IMR-90 (cell line): ENCODE data around the gene DSE. TPM values are rescaled to one million over a fixed set of nuclear protein-coding genes. Genes with fewer than 3 reads are reported as not detected.

ENCODE experiments used
- ATAC-seq: fragments of 200-7000 bp; cut with Tn5 transposase; 2 replicates; pipeline ENCODE4 v1.9.1; 2020; ENCODE audit warnings: low read depth, mild to moderate bottlenecking, moderate library complexity
- BruUV-seq: library from RNA; stranded (reverse); fragments of 400-500 nt; replicated peaks from 2 replicates; lab custom pipeline; 2021; lab: Mats Ljungman, UMichigan
- CTCF ChIA-PET: fragments of 300-600 bp; formaldehyde crosslinking; extraction: SDS; loops from one replicate; lab custom pipeline; 2021; ENCODE audit warnings: antibody characterized with exemption; lab: Yijun Ruan, JAX
- POLR2A ChIA-PET: fragments of 300-600 bp; sonication (Branson Sonifier 250); formaldehyde crosslinking; loops from one replicate; lab custom pipeline; 2022; ENCODE audit warnings: antibody characterized with exemption; ENCODE audit not compliant: unreplicated experiment; lab: Charles Lee
- DNase-seq: peaks from one replicate; pipeline ENCODE4 v3.0.0; 2013
- H2AFZ ChIP-seq: replicated peaks from 2 replicates; pipeline ENCODE3; 2013; ENCODE audit warnings: low read length, mild to moderate bottlenecking; ENCODE audit not compliant: poor library complexity
- H2AK5ac ChIP-seq: 2 replicates; pipeline ENCODE4 v1.6.1; 2013; ENCODE audit warnings: low read depth, low read length, inconsistent platforms
- H2AK9ac ChIP-seq: replicated peaks from 2 replicates; pipeline ENCODE3; 2013; ENCODE audit warnings: mild to moderate bottlenecking, low read depth, low read length, moderate library complexity; ENCODE audit not compliant: poor library complexity
- H2BK120ac ChIP-seq: 2 replicates; pipeline ENCODE4 v1.6.1; 2013; ENCODE audit warnings: low read depth, low read length, inconsistent platforms
- H2BK15ac ChIP-seq: 3 replicates; pipeline ENCODE4 v1.6.1; 2013; ENCODE audit warnings: low read depth, low read length, inconsistent platforms
- H2BK20ac ChIP-seq: 2 replicates; pipeline ENCODE4 v1.6.1; 2013; ENCODE audit warnings: low read depth, mild to moderate bottlenecking, inconsistent platforms, low read length, moderate library complexity
- H2BK5ac ChIP-seq: 2 replicates; pipeline ENCODE4 v1.6.1; 2013; ENCODE audit warnings: mild to moderate bottlenecking, low read depth, low read length, inconsistent platforms; ENCODE audit not compliant: poor library complexity, severe bottlenecking
- H3K14ac ChIP-seq: replicated peaks from 2 replicates; pipeline ENCODE4 v1.6.1; 2013; ENCODE audit warnings: low read depth, low read length, inconsistent platforms
- H3K18ac ChIP-seq: 2 replicates; pipeline ENCODE4 v1.6.1; 2013; ENCODE audit warnings: low read depth, low read length, control low read depth
- H3K23ac ChIP-seq: 2 replicates; pipeline ENCODE4 v1.6.1; 2013; ENCODE audit warnings: low read depth, low read length, inconsistent platforms
- H3K27ac ChIP-seq: 2 replicates; pipeline ENCODE4 v1.5.1; 2013; ENCODE audit warnings: mild to moderate bottlenecking, control low read depth, low read length; ENCODE audit not compliant: insufficient read depth
- H3K27me3 ChIP-seq: 2 replicates; pipeline ENCODE4 v1.6.1; 2013; ENCODE audit warnings: low read length; ENCODE audit not compliant: control insufficient read depth, insufficient read depth
- H3K36me3 ChIP-seq: 2 replicates; pipeline ENCODE4 v1.6.1; 2013; ENCODE audit warnings: low read length, mixed read lengths; ENCODE audit not compliant: control insufficient read depth, insufficient read depth
- H3K4ac ChIP-seq: 2 replicates; pipeline ENCODE4 v1.6.1; 2013; ENCODE audit warnings: low read depth, low read length, inconsistent platforms
- H3K4me1 ChIP-seq: 2 replicates; pipeline ENCODE4 v1.6.1; 2013; ENCODE audit warnings: low read length, mixed read lengths; ENCODE audit not compliant: control insufficient read depth, insufficient read depth
- H3K4me2 ChIP-seq: 2 replicates; pipeline ENCODE4 v1.6.1; 2013; ENCODE audit warnings: low read depth, mild to moderate bottlenecking, control low read depth, low read length, moderate library complexity
- H3K4me3 ChIP-seq: 2 replicates; pipeline ENCODE4 v1.5.1; 2013; ENCODE audit warnings: low read depth, mild to moderate bottlenecking, control low read depth, low read length, moderate library complexity; ENCODE audit not compliant: insufficient read depth
- H3K56ac ChIP-seq: 2 replicates; pipeline ENCODE4 v1.6.1; 2013; ENCODE audit warnings: low read length, inconsistent platforms; ENCODE audit not compliant: insufficient read depth; ENCODE audit errors: extremely low read depth
- H3K79me1 ChIP-seq, 2 experiments: 2 replicates each; pipeline ENCODE4 v1.6.1; 2013; ENCODE audit warnings: low read length in 2 of 2, inconsistent platforms in 1 of 2, low read depth in 1 of 2
- H3K9ac ChIP-seq: 2 replicates; pipeline ENCODE4 v1.6.1; 2013; ENCODE audit warnings: low read depth, low read length, control low read depth
- H3K9me1 ChIP-seq: 2 replicates; pipeline ENCODE4 v1.6.1; 2013; ENCODE audit warnings: low read length, inconsistent platforms; ENCODE audit not compliant: insufficient read depth
- H3K9me3 ChIP-seq: 2 replicates; pipeline ENCODE4 v1.6.1; 2013; ENCODE audit warnings: low read length; ENCODE audit not compliant: control insufficient read depth, insufficient read depth
- H4K20me1 ChIP-seq: 2 replicates; pipeline ENCODE4 v1.6.1; 2013; ENCODE audit warnings: low read length, inconsistent platforms; ENCODE audit not compliant: insufficient read depth
- H4K5ac ChIP-seq: 2 replicates; pipeline ENCODE4 v1.6.1; 2013; ENCODE audit warnings: mild to moderate bottlenecking, low read depth, low read length, control low read depth
- H4K8ac ChIP-seq, 2 experiments: 2 replicates each; pipeline ENCODE4 v1.6.1; 2013; ENCODE audit warnings: low read depth in 2 of 2, low read length in 2 of 2, control low read depth in 1 of 2, inconsistent platforms in 1 of 2
- H4K91ac ChIP-seq: 2 replicates; pipeline ENCODE4 v1.6.1; 2013; ENCODE audit warnings: low read depth, low read length, inconsistent platforms; ENCODE audit not compliant: insufficient read depth
- MXI1 ChIP-seq: IDR thresholded peaks from 2 replicates; pipeline ENCODE4 v1.6.1; 2012; ENCODE audit warnings: low read depth, mild to moderate bottlenecking, low read length, moderate library complexity, borderline replicate concordance
- WGBS, 2 experiments: methylation state at CpG; one replicate each; pipeline versions ENCODE4 v1.1.5 to v1.1.7; 2013; ENCODE audit warnings: missing lambda C conversion rate in 2 of 2; ENCODE audit not compliant: insufficient read length in 1 of 2; ENCODE audit errors: extremely low coverage in 2 of 2; 5-methylcytosine and 5-hydroxymethylcytosine counted together
- dilution Hi-C: fragments of 300-500 bp; cut with HindIII; formaldehyde crosslinking; loops from one replicate; pipeline ENCODE4 v1.14.3; 2018; ENCODE audit warnings: low sequenced_read_pairs; ENCODE audit not compliant: unreplicated experiment
- in situ Hi-C: fragments of 300-500 bp; cut with MboI; formaldehyde crosslinking; loops from 3 replicates; pipeline ENCODE4 v1.14.3; 2019; ENCODE audit warnings: low sequenced_read_pairs, inconsistent platforms, mixed read lengths
- intact Hi-C: fragments of 100-400 bp; cut with micrococcal nuclease; formaldehyde crosslinking; loops from 2 replicates; pipeline ENCODE4 v1.10.0; 2022
- polyA plus RNA-seq, 3 experiments: library from polyadenylated mRNA; depleted of rRNA; stranded (reverse); fragments of >200 nt; gene quantifications; 2 replicates each; pipeline ENCODE4 v1.2.3, GENCODE V29; 2012; ENCODE audit warnings: low replicate concordance in 1 of 3
- total RNA-seq: library from RNA; depleted of rRNA; stranded (reverse); fragments of >200 nt; gene quantifications from 2 replicates; pipeline ENCODE4 v1.2.3, GENCODE V29; 2012
- TF ChIP-seq, protein P1 (sequence below): fragments of 150-350 bp; IDR thresholded peaks from 2 replicates; pipeline ENCODE4 v1.6.1; 2017; ENCODE audit warnings: mild to moderate bottlenecking, antibody characterized with exemption, low read length, low read depth

The DSE gene
- total and polyA plus RNA-seq, 2 of the 4 experiments (the other 2 are of a cell fraction) = 48.0 to 154 TPM

DNA sequence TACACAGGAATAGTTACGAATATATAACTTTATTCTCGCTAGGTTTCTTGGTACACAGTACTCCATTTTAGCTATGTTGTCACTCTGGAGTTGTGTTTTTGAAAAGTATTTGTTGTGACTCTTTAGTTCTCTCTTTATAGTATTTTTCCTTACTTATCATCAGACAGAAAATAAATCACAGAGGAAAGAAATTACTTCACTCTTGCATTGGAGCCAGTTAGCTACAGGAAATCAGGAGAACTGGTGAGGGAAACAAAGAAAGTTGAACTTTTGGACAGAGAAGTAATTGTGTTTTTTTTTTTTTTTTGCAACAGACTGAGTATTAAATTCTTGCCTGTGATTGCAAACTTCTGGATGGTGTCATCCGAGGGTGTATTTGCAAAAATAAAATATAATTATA is 33.9 kb downstream of the DSE start:
- Histone ChIP-seq H3K9ac (no peak overlapping the region), H2BK120ac (no peak overlapping the region), H3K4me3 (no peak overlapping the region), H4K8ac (no peak overlapping the region), H3K4ac (no peak overlapping the region), H3K4me1 (peaks cover 13% of the 10 kb centered on the region), H2BK20ac (no peak overlapping the region), H2BK5ac (no peak overlapping the region), H3K79me1 (peaks cover 30 to 59% of the 10 kb centered on the region in 2 experiments), H3K4me2 (no peak overlapping the region; the same call in 1 of the 2 replicates), H4K91ac (no peak overlapping the region), H2BK15ac (no peak overlapping the region), H3K56ac (no peak overlapping the region), H3K27me3 (no peaks in the 10 kb centered on the region), H2AK9ac (no peak overlapping the region), H4K20me1 (peaks cover 3% of the 10 kb centered on the region; the same call in 1 of the 2 replicates), H2AK5ac (no peak overlapping the region), H3K27ac (no peak overlapping the region), H2AFZ (no peak overlapping the region), H3K9me3 (no peaks in the 10 kb centered on the region), H3K36me3 (peaks cover 2% of the 10 kb centered on the region), H3K23ac (no peak overlapping the region), H3K18ac (no peak overlapping the region), H3K9me1 (peaks cover 15% of the 10 kb centered on the region), H3K14ac (no peak overlapping the region), H4K5ac (no peak overlapping the region)
- in situ Hi-C loops = no loop called here
- ATAC-seq (no peak), DNase-seq (peak; percentile 18)
- POLR2A ChIA-PET = interaction anchor here (0.6 kb wide), 1 partner anchor 117 kb away, joined by 5 read pairs; no protein-coding TSS in a partner anchor
- WGBS, 2 experiments = no CpG with 5 or more reads among the region's 3 CpGs
- no TSS peak for BruUV-seq
- CTCF ChIA-PET = interaction anchor here (0.6 kb wide), 1 partner anchor 19 kb away, joined by 3 read pairs; no protein-coding TSS in a partner anchor
- TF ChIP-seq, protein P1, sequence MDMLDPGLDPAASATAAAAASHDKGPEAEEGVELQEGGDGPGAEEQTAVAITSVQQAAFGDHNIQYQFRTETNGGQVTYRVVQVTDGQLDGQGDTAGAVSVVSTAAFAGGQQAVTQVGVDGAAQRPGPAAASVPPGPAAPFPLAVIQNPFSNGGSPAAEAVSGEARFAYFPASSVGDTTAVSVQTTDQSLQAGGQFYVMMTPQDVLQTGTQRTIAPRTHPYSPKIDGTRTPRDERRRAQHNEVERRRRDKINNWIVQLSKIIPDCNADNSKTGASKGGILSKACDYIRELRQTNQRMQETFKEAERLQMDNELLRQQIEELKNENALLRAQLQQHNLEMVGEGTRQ = no peak
- TF ChIP-seq MXI1 = no peak
- intact Hi-C loops = no loop called here
- dilution Hi-C loops = no loop called here
